Measurements from ENCODE around the gene MPC1L. TPM values are rescaled to one million over a fixed set of nuclear protein-coding genes. Genes with fewer than 3 reads are reported as not detected.
"Not testable (repeated sequence)": the region's sequence is repeated elsewhere in the genome, so short reads cannot be mapped to it uniquely, and the experiment has no call there.

The MPC1L gene
- total RNA-seq, 2 donors from 2014 or later: not detected

GRCh38 chrX:40589616-40590321, 33.5 kb upstream of the MPC1L start:
- H3K4me3 Mint-ChIP-seq: peak overlapping the region; percentile 16 to 56
- DNase-seq: peak; percentile 26 to 52
- peaks cover 6 to 10% of the 10 kb centered on the region in 2 donors for H3K36me3 Mint-ChIP-seq (ENCODE audit: insufficient read depth in 2 of 2)
- peak; percentile 97 for ATAC-seq (replicated peaks in 1 of 2)
- peaks cover 29% of the 10 kb centered on the region for H3K27me3 Mint-ChIP-seq (ENCODE audit: low read depth)
- peak overlapping the region; percentile 14 for H3K27ac Mint-ChIP-seq
- H3K4me1 Mint-ChIP-seq (ENCODE audit: low read depth): peaks cover 28% of the 10 kb centered on the region
- not testable (repeated sequence) for H3K9me3 Mint-ChIP-seq

GRCh38 chrX:40603446-40603845, 19.8 kb upstream of the MPC1L start:
- Mint-ChIP-seq H3K27me3 (ENCODE audit: low read depth) (peaks cover 19% of the 10 kb centered on the region), H3K9me3 (no peaks in the 10 kb centered on the region), H3K27ac (no peak overlapping the region), H3K4me1 (ENCODE audit: low read depth) (no peaks in the 10 kb centered on the region), H3K36me3 (ENCODE audit: insufficient read depth in 2 of 2) (peaks cover 4 to 7% of the 10 kb centered on the region in 2 donors), H3K4me3 (no peak overlapping the region)
- ATAC-seq (replicated peaks in 1 of 2) (no peak), DNase-seq (no peak)

- no peaks in the 10 kb centered on the region for H3K4me1 Mint-ChIP-seq (ENCODE audit: low read depth)
- no peaks in the 10 kb centered on the region for H3K9me3 Mint-ChIP-seq
- no peak overlapping the region for H3K4me3 Mint-ChIP-seq
- H3K36me3 Mint-ChIP-seq (ENCODE audit: insufficient read depth in 2 of 2): peaks cover 0 to 2% of the 10 kb centered on the region in 2 donors
- H3K27ac Mint-ChIP-seq: no peak overlapping the region
- H3K27me3 Mint-ChIP-seq (ENCODE audit: low read depth): peaks cover 7% of the 10 kb centered on the region
- DNase-seq: no peak
- no peak for ATAC-seq (replicated peaks in 1 of 2)
These were observed 15.8 kb upstream of the MPC1L start for GRCh38 chrX:40607381-40607780.

DNA sequence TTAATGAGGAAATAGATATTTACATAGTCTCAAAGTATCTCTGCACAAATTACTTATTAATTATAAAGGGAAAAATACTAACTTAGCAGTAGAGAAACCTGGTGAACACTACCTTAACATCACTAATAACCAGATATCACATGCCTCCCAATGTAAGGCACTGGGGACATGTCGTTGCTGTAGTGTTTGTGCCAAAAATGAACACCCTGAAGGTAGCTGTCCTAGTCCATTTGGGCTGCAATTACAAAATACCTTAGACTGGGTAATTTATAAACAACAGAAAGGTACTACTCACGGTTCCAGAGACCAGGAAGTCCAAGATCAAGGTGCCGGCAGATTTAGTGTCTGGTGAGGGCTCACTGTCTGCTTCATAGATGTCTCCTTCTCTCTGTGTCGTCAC, 10.7 kb upstream of the MPC1L start:
- Mint-ChIP-seq H3K4me3 (no peak overlapping the region), H3K4me1 (ENCODE audit: low read depth) (no peaks in the 10 kb centered on the region), H3K36me3 (ENCODE audit: insufficient read depth in 2 of 2) (no peaks in the 10 kb centered on the region), H3K27me3 (ENCODE audit: low read depth) (peaks cover 6% of the 10 kb centered on the region), H3K27ac (no peak overlapping the region), H3K9me3 (no peaks in the 10 kb centered on the region)
- no peak for DNase-seq
- ATAC-seq (replicated peaks in 1 of 2): no peak

GRCh38 chrX:40615976-40616375, 7.3 kb upstream of the MPC1L start:
- DNase-seq (no peak), ATAC-seq (replicated peaks in 1 of 2) (no peak)
- H3K4me1 Mint-ChIP-seq (ENCODE audit: low read depth): no peaks in the 10 kb centered on the region
- no peak overlapping the region for H3K27ac Mint-ChIP-seq
- H3K27me3 Mint-ChIP-seq (ENCODE audit: low read depth): peaks cover 10% of the 10 kb centered on the region
- H3K4me3 Mint-ChIP-seq: no peak overlapping the region
- H3K9me3 Mint-ChIP-seq: no peaks in the 10 kb centered on the region
- H3K36me3 Mint-ChIP-seq (ENCODE audit: insufficient read depth in 2 of 2): no peaks in the 10 kb centered on the region

- Mint-ChIP-seq H3K4me3 (no peak overlapping the region), H3K36me3 (ENCODE audit: insufficient read depth in 2 of 2) (no peaks in the 10 kb centered on the region), H3K27ac (no peak overlapping the region), H3K27me3 (ENCODE audit: low read depth) (peaks cover 10% of the 10 kb centered on the region), H3K9me3 (no peaks in the 10 kb centered on the region), H3K4me1 (ENCODE audit: low read depth) (no peaks in the 10 kb centered on the region)
- ATAC-seq (replicated peaks in 1 of 2) (no peak), DNase-seq (no peak)
These were observed 5.7 kb upstream of the MPC1L start for GRCh38 chrX:40617566-40617965.

GRCh38 chrX:40622479-40623138, 619 bp upstream of the MPC1L start:
- no peaks in the 10 kb centered on the region for H3K4me1 Mint-ChIP-seq (ENCODE audit: low read depth)
- no peak overlapping the region for H3K4me3 Mint-ChIP-seq
- H3K36me3 Mint-ChIP-seq (ENCODE audit: insufficient read depth in 2 of 2): peaks cover 0 to 2% of the 10 kb centered on the region in 2 donors
- peaks cover 3% of the 10 kb centered on the region for H3K27me3 Mint-ChIP-seq (ENCODE audit: low read depth)
- H3K27ac Mint-ChIP-seq: no peak overlapping the region
- ATAC-seq (replicated peaks in 1 of 2) (no peak), DNase-seq (no peak)
- H3K9me3 Mint-ChIP-seq: no peaks in the 10 kb centered on the region

GRCh38 chrX:40623665-40624064, 437 bp downstream of the MPC1L start:
- H3K27ac Mint-ChIP-seq: no peak overlapping the region
- ATAC-seq (replicated peaks in 1 of 2): no peak
- H3K36me3 Mint-ChIP-seq (ENCODE audit: insufficient read depth in 2 of 2): peaks cover 0 to 10% of the 10 kb centered on the region in 2 donors
- H3K4me3 Mint-ChIP-seq: no peak overlapping the region
- H3K27me3 Mint-ChIP-seq (ENCODE audit: low read depth): no peaks in the 10 kb centered on the region
- no peaks in the 10 kb centered on the region for H3K4me1 Mint-ChIP-seq (ENCODE audit: low read depth)
- H3K9me3 Mint-ChIP-seq: no peaks in the 10 kb centered on the region
- no peak for DNase-seq

GRCh38 chrX:40625294-40625693, 2.1 kb downstream of the MPC1L start:
- no peak overlapping the region for H3K27ac Mint-ChIP-seq
- no peaks in the 10 kb centered on the region for H3K9me3 Mint-ChIP-seq
- H3K4me1 Mint-ChIP-seq (ENCODE audit: low read depth): no peaks in the 10 kb centered on the region

DNA sequence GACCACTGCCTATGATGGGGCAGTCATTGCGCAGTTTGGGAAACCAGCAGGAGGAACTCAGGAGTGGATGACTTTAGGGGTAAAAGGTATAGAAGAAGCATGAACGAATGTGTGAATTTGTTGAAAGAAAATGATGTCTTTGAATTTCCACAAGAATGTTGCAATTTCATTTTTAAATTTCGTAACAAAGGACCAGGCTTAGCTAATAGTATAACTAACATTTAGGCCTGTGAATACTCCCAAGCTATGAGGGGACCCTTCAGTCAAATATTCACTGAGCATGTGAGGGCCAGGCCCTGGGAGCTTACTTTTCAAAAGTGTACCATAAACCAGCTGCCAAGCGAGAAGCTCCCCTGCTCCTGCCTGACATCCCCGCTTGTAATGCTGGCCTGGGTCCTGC, 5.3 kb downstream of the MPC1L start:
- H3K4me3 Mint-ChIP-seq: no peak overlapping the region
- H3K36me3 Mint-ChIP-seq (ENCODE audit: insufficient read depth in 2 of 2): peaks cover 0 to 21% of the 10 kb centered on the region in 2 donors
- no peaks in the 10 kb centered on the region for H3K27me3 Mint-ChIP-seq (ENCODE audit: low read depth)
- ATAC-seq (replicated peaks in 1 of 2) (no peak), DNase-seq (no peak)
- peaks cover 8% of the 10 kb centered on the region for H3K4me1 Mint-ChIP-seq (ENCODE audit: low read depth)
- no peak overlapping the region for H3K27ac Mint-ChIP-seq
- no peaks in the 10 kb centered on the region for H3K9me3 Mint-ChIP-seq

More at GRCh38 chrX:40625294-40625693, 2.1 kb downstream of the MPC1L start:
- no peak overlapping the region for H3K4me3 Mint-ChIP-seq
- DNase-seq (no peak), ATAC-seq (replicated peaks in 1 of 2) (no peak)
- H3K36me3 Mint-ChIP-seq (ENCODE audit: insufficient read depth in 2 of 2): peaks cover 0 to 10% of the 10 kb centered on the region in 2 donors
- no peaks in the 10 kb centered on the region for H3K27me3 Mint-ChIP-seq (ENCODE audit: low read depth)

DNA sequence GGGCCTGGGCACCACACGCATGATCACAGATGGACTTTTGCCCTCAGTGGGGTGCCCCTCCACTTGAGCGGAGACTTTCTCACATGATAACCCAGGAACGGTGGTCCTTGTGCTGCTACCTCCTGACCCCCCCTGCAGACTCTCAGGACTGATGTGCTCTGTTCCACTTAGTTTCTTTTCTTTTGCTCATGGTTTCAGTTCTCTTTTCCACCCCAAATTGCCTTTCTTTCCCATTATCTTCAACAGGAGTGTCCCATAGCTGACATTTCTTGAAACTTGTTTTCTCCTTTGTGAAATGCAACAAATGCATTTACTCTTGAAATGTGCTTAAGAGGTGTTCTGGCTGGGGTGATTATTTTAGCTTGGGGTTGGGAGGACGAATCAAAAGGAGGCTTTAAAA, 9.0 kb downstream of the MPC1L start:
- Mint-ChIP-seq H3K4me3 (no peak overlapping the region), H3K9me3 (no peaks in the 10 kb centered on the region), H3K27ac (peak overlapping the region; percentile 20), H3K4me1 (ENCODE audit: low read depth) (peaks cover 8% of the 10 kb centered on the region), H3K36me3 (ENCODE audit: insufficient read depth in 2 of 2) (peaks cover 2 to 49% of the 10 kb centered on the region in 2 donors), H3K27me3 (ENCODE audit: low read depth) (no peaks in the 10 kb centered on the region)
- no peak for ATAC-seq (replicated peaks in 1 of 2)
- DNase-seq: no peak

GRCh38 chrX:40637687-40638086, 14.5 kb downstream of the MPC1L start:
- no peaks in the 10 kb centered on the region for H3K27me3 Mint-ChIP-seq (ENCODE audit: low read depth)
- ATAC-seq (replicated peaks in 1 of 2): no peak
- no peak for DNase-seq
- H3K9me3 Mint-ChIP-seq: no peaks in the 10 kb centered on the region
- peaks cover 4 to 44% of the 10 kb centered on the region in 2 donors for H3K36me3 Mint-ChIP-seq (ENCODE audit: insufficient read depth in 2 of 2)
- H3K4me3 Mint-ChIP-seq: no peak overlapping the region
- H3K27ac Mint-ChIP-seq: no peak overlapping the region
- H3K4me1 Mint-ChIP-seq (ENCODE audit: low read depth): peaks cover 17% of the 10 kb centered on the region

DNA sequence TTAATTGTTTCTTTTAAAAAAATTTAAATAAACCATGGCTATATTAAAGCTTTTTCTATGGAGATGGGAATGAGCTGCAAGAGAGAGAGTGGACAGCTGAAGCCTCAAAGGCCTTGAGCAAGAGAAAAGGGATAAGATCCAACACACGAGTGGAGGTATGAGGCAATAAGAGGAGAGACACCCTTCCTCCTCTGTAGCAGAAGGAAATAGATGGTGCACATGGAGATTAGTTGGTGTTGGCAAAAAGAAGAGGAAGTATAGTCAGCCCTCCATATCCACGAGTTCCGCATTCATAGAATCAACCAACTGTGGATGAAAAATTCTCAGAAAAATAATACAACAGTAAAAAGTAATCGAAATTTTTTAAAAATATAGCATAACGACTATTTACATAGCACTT, 20.9 kb downstream of the MPC1L start:
- Mint-ChIP-seq H3K4me3 (peak overlapping the region; percentile 55 to 90), H3K27ac (peak overlapping the region; percentile 79), H3K36me3 (ENCODE audit: insufficient read depth in 2 of 2) (peaks cover 11 to 14% of the 10 kb centered on the region in 2 donors), H3K4me1 (ENCODE audit: low read depth) (peaks cover 34% of the 10 kb centered on the region), H3K27me3 (ENCODE audit: low read depth) (no peaks in the 10 kb centered on the region), H3K9me3 (no peaks in the 10 kb centered on the region)
- no peak for DNase-seq
- no peak for ATAC-seq (replicated peaks in 1 of 2)

Data from activated T-cell treated with anti-CD3 and anti-CD28 coated beads, Interleukin-2, amount 50 U/mL, for 72 hours (primary cell).